AG10803 (cell line): ENCODE measurements around the gene FAM53A.

ENCODE experiments used
- DNase-seq: peaks from one replicate; pipeline ENCODE4 v3.0.0; 2010; ENCODE audit warnings: low read depth
- H3K4me3 ChIP-seq: 2 replicates; pipeline ENCODE4 v1.5.1; 2011; ENCODE audit warnings: mild to moderate bottlenecking, low read length, control low read depth
- TF ChIP-seq, protein P1 (sequence below): conservative IDR thresholded peaks from 2 replicates; pipeline ENCODE4 v1.5.1; 2011; ENCODE audit warnings: mild to moderate bottlenecking, low read length, control low read depth, inconsistent platforms

Gene FAM53A

DNA sequence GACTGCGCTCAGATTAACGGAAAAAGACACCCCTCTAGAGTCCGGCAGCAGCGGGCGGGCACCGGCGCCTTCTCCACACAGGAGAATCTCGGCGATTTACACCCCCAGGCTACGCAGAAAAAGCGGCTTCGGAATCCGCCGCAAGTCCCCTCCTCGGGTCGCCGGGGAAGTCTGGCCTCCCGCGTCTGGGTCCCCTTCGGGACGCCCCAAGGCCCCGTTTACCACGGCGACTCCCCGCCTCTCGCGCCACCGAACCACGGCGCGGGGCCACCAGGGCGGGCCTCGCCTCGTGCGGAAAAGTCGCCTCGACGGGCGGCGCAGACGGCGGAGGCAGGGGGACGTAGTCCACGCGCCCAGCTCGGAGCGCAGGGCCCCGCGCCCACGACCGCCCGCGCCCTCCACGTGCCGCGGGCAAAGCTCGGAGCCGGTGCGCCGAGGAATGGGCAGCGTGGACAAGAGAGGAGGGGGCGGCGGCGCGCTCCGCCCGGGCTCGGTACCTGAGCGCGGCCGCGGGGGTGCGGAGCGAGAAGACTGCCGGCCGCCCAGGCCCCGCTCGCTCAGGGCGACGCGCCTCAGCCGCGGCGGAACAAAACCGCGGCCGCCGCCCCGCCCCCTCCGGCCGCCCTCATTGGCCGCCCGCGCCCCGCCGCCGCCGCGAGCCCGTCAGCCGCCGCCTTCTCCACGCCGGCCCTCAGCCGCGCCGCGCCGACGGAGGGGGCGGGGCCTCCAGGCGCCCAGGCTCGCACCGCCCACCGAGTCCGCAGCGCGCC is at the start of gene FAM53A:
TSS of gene FAM53A (minus strand) at position 578 of the 770 bp plus-strand sequence. CDS start 15,572 bp downstream, outside the sequence.
- DNase-seq: peak; percentile 81
- TF ChIP-seq, protein P1, sequence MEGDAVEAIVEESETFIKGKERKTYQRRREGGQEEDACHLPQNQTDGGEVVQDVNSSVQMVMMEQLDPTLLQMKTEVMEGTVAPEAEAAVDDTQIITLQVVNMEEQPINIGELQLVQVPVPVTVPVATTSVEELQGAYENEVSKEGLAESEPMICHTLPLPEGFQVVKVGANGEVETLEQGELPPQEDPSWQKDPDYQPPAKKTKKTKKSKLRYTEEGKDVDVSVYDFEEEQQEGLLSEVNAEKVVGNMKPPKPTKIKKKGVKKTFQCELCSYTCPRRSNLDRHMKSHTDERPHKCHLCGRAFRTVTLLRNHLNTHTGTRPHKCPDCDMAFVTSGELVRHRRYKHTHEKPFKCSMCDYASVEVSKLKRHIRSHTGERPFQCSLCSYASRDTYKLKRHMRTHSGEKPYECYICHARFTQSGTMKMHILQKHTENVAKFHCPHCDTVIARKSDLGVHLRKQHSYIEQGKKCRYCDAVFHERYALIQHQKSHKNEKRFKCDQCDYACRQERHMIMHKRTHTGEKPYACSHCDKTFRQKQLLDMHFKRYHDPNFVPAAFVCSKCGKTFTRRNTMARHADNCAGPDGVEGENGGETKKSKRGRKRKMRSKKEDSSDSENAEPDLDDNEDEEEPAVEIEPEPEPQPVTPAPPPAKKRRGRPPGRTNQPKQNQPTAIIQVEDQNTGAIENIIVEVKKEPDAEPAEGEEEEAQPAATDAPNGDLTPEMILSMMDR: no peak
- H3K4me3 ChIP-seq: peak within 1 kb of the TSS; percentile 65

DNA sequence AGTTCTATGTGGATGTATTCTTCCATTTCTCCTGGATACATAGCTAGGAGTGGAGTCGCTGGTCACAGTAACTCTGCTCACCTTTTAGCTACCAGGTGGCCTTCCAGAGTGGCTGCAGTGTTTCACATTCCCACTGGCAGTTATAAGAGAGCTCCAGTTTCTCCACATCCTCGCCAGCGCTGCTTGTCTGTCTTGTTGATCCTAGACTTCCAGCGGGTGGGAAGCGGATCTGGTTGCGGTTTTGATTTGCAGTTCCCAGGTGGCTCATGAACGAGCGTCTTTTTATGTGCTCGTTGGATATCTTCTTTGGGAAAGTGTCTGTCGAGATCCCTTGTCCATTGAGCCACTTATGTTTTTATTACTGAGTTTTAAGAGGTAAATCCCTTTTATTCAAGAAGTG is 48.8 kb upstream of the FAM53A start:
- no peak overlapping the region for H3K4me3 ChIP-seq
- TF ChIP-seq, protein P1: no peak
- DNase-seq: no peak

- no peak overlapping the region for H3K4me3 ChIP-seq
- DNase-seq: no peak
- TF ChIP-seq, protein P1: no peak
Measured at GRCh38 chr4:1731180-1731579, 47.1 kb upstream of the FAM53A start.

GRCh38 chr4:1730532-1731135 is 46.5 kb upstream of the FAM53A start:
- no peak for DNase-seq
- TF ChIP-seq, protein P1: no peak
- H3K4me3 ChIP-seq: no peak overlapping the region

GRCh38 chr4:1728061-1728980 is 44.2 kb upstream of the FAM53A start:
- H3K4me3 ChIP-seq: no peak overlapping the region
- no peak for DNase-seq
- TF ChIP-seq, protein P1: no peak

DNA sequence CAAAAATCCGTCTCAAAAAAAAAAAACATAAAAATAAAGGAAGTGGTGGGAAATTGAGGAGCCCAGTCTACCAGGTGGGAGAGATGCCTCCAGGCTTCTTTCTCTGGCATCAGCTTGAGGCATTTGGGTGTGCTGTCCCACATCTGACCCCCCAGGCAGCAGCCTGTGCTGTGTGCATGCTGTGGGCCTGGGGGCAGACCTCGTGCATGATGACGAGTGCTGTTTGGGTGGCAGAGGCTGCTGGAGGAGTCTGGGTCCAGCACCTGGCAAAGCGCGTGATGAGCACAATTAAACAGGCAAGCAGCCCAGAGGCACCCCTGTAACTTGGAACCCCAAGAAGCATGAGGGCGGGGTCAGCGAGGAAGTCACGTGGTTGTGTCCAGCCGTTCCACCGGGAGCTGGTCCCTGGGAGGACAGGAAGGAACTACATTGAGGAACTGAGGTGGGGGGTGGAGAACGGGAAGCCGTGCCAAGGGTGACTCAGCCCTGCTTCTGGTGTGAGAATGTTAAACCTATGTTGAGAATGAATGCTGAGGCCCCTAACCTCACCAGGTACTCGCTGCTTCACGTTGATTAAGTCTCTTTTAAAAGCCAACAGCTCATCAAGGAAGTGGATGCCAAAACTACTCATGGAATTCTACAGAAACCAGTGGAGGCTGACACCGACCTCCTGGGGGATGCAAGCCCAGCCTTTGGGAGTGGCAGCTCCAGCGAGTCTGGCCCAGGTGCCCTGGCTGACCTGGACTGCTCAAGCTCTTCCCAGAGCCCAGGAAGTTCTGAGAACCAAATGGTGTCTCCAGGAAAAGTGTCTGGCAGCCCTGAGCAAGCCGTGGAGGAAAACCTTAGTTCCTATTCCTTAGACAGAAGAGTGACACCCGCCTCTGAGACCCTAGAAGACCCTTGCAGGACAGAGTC is 43.3 kb upstream of the FAM53A start:
- DNase-seq: peak; percentile 54
- TF ChIP-seq, protein P1: no peak
- no peak overlapping the region for H3K4me3 ChIP-seq
